ENCODE data around the gene PHLDA1.

DNA sequence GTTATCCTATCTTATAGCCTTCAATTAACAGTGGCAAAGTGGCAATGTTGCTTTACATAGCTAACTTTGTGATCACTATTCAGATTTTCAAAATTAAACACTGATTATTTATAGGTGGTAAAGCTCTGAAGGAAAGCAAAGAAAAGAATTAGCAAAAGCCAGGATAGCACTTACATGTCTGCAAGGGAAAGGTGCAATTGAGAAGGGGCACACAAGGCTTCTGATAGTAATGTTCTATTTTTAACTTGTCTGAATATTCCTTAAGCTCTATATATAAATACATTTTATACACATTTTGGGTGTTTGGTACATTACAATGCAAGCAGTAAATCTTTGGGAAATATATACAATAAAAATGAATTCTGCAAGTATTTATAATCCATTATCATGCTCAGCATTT is 42.0 kb upstream of the PHLDA1 start:
- TF ChIP-seq GATA3 (IDR thresholded peaks at IDR 0.05; ENCODE audit: low read depth, low read length), result no peak
- no peak for TF ChIP-seq GATA2 (IDR thresholded peaks at IDR 0.05; ENCODE audit: low read depth, low read length)
